ENCODE measurements around the gene MED6. TPM values are rescaled to one million over a fixed set of nuclear protein-coding genes. Genes with fewer than 3 reads are reported as not detected.

The MED6 gene
- total RNA-seq, 1 experiment from 2014 or later = 46.3 TPM

- no peak for TF ChIP-seq ARID4B (CRISPR knock-in tag; IDR thresholded peaks at IDR 0.05; ENCODE audit: borderline replicate concordance)
- TF ChIP-seq ATF6 (CRISPR knock-in tag; IDR thresholded peaks at IDR 0.05) = no peak
- TF ChIP-seq NFATC4 (CRISPR knock-in tag; IDR thresholded peaks at IDR 0.05) = no peak
- TF ChIP-seq MXD4 (CRISPR knock-in tag; IDR thresholded peaks at IDR 0.05; ENCODE audit: borderline replicate concordance) = no peak
- TF ChIP-seq ATF2 (CRISPR knock-in tag; IDR thresholded peaks at IDR 0.05; ENCODE audit: borderline replicate concordance, low read depth) = no peak
- no peak for TF ChIP-seq ZNF138 (CRISPR knock-in tag; conservative IDR thresholded peaks at IDR 0.05)
- TF ChIP-seq FOXK1 (CRISPR knock-in tag; IDR thresholded peaks at IDR 0.05) = no peak
Observed at GRCh38 chr14:70602254-70602653, 1.8 kb upstream of the MED6 start (continued).

GRCh38 chr14:70601162-70601561, 707 bp upstream of the MED6 start:
- Mint-ChIP-seq H3K36me3 (peaks cover 9% of the 10 kb centered on the region), H3K4me3 (peak overlapping the region; percentile 82), H3K4me1 (peaks cover 15% of the 10 kb centered on the region), H3K27ac (peak overlapping the region; percentile 91), H3K27me3 (ENCODE audit: low read depth) (peaks cover 5% of the 10 kb centered on the region), H3K9me3 (no peaks in the 10 kb centered on the region)
- ChIA-PET CTCF (interaction anchor here (0.7 to 1.7 kb wide), 3 partner anchors 112 to 225 kb away, joined by 4 to 7 read pairs (median 4); partner anchors contain the start of gene MAP3K9), POLR2A (no interaction called here)
- peak; percentile 11 for ATAC-seq
- no peak for TF ChIP-seq ZNF138 (CRISPR knock-in tag; conservative IDR thresholded peaks at IDR 0.05)
- no peak for TF ChIP-seq TCF7 (CRISPR knock-in tag; IDR thresholded peaks at IDR 0.05; ENCODE audit: low read depth)
- no peak for TF ChIP-seq GABPB1 (CRISPR knock-in tag; IDR thresholded peaks at IDR 0.05)
- no peak for TF ChIP-seq PREB (CRISPR knock-in tag; IDR thresholded peaks at IDR 0.05; ENCODE audit: borderline replicate concordance)
- no peak for DNase-seq (ENCODE audit: low spot score)

GRCh38 chr14:70599345-70599744, 1.1 kb downstream of the MED6 start:
- Mint-ChIP-seq H3K9me3 (no peaks in the 10 kb centered on the region), H3K27ac (no peak overlapping the region), H3K36me3 (peaks cover 23% of the 10 kb centered on the region), H3K4me1 (peaks cover 15% of the 10 kb centered on the region), H3K27me3 (ENCODE audit: low read depth) (peaks cover 2% of the 10 kb centered on the region; the same call in 1 of the 2 replicates), H3K4me3 (peak overlapping the region; percentile 100)
- POLR2A ChIA-PET = no interaction called here
- TF ChIP-seq E2F4 (CRISPR knock-in tag; IDR thresholded peaks at IDR 0.05; ENCODE audit: borderline replicate concordance, low read depth) (no peak), MXD4 (CRISPR knock-in tag; IDR thresholded peaks at IDR 0.05; ENCODE audit: borderline replicate concordance) (no peak), TEAD4 (CRISPR knock-in tag; IDR thresholded peaks at IDR 0.05) (no peak)
- no peak for DNase-seq (ENCODE audit: low spot score)
- ATAC-seq = no peak
- CTCF ChIA-PET = no interaction called here

Data from WTC11 (cell line).